Erythroblast (primary cell): ENCODE data around the gene TMEM116.

Experiments
- GATA1 ChIP-seq: IDR thresholded peaks from 2 replicates; pipeline ENCODE4 v1.6.1; 2011; ENCODE audit warnings: low read depth, mild to moderate bottlenecking, control low read depth, low read length, moderate library complexity
- POLR2A ChIP-seq: IDR thresholded peaks from 2 replicates; pipeline ENCODE4 v1.6.1; 2011; ENCODE audit warnings: mild to moderate bottlenecking, low read length

- no peak for TF ChIP-seq POLR2A
- no peak for TF ChIP-seq GATA1
Observed at GRCh38 chr12:112004041-112004440, 8.9 kb downstream of the TMEM116 start.
